GM21390 (cell line): ENCODE results near the gene LRP8.

ENCODE experiments used
- ATAC-seq: cut with Tn5 transposase; IDR thresholded peaks from one replicate; pipeline ENCODE4 v1.9.1; 2021; ENCODE audit not compliant: unreplicated experiment

LRP8 gene

DNA sequence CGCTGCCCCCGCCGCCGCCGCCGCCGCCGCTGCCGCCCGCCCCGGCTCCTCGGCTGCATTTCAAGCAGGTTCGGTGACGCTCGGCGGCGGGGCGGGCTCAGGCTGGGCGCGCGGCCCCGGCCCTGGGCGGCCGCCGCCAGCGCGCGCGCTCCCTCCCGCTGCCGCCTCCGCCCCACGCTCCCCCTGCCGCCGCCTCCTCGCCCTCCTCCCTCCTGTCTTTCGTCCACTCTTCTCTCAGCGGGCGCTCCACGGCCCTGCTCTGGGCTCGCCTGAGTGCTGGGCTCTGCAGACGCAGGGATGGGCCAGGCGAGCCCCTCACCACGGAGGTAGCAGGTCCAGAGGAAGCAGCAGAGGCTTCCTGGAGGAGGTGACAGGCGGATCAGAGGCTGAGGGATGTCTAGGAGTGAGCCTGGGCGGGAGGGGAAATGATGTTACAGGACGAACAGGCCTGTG, at the start of gene LRP8:
Gene LRP8 (minus strand): TSS at position 62 of the 453 bp plus-strand sequence. CDS start 158 bp downstream, outside the sequence.
- ATAC-seq = peak; percentile 44

DNA sequence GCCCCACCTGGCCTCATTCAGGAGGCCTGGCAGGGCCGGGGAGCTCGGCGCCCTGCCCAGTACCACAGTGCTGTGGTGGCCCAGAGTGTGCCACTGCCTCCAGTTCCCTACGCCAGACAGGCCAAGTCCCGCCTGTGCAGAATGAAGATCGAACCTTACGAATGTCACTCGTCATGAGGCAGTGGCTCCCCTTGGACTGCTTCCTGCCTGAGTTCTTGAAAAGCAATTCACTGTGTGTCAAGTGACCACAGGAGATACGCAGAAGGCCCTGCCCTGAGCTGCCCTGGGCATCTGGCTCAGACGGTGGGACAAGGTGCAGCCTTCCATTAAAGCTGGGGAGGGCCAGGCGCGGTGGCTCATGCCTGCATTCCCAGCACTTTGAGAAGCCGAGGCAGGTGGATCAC, 49.6 kb upstream of the LRP8 start:
- ATAC-seq = no peak

DNA sequence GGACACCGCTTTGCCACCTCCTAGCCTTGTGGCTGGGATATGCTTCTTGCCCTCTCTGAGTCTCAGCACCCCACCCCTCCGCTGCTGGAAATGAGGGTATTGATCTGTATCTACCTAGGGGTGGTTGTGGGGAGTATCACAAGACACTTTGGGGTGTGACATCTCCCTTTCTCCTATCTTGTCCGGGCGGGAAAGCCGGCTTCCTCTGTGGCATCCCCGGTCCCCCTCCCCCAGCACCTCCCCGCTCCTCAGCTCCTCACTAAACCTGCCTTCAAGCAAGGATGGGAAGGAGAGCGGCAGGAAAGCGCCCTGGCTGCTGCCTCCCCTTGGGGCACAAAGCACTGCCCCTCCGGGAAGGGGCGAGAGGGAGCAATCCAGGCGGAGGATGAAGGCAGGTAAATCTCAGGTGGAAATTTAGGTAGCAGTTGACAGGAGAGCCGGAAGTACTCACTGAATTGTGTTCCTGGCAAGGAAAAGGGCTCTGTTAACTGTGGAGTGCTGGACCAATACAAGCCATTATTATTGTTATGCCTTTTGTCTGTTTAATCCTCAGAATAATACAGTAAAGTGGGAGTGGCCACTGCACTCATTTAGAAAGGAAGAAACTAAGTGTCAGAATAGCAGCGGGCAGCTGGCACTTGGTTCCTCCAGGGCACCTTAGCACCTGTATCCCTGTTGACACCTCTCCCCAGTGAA, 49.0 kb upstream of the LRP8 start:
- no peak for ATAC-seq

DNA sequence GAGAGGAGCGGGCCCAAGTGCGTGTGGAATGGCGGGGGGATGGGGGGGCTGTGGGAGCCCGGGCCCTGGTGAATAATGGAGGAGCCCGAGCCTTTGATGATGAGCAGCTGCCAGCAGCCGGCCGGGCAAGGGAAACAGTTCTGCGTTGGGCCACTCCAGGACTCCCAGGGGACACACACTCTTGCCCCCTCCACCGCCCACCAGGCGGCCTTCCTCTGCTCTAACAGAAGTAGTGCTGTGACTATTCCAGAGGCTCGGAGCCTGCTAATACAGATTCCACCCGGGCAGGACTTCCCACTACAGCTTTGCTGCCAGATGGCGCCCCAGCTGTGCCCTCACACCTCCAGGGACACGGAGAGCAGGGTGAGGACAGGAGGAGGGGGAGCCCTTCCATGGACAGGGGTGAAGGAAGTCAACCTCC, 48.2 kb upstream of the LRP8 start:
- no peak for ATAC-seq

DNA sequence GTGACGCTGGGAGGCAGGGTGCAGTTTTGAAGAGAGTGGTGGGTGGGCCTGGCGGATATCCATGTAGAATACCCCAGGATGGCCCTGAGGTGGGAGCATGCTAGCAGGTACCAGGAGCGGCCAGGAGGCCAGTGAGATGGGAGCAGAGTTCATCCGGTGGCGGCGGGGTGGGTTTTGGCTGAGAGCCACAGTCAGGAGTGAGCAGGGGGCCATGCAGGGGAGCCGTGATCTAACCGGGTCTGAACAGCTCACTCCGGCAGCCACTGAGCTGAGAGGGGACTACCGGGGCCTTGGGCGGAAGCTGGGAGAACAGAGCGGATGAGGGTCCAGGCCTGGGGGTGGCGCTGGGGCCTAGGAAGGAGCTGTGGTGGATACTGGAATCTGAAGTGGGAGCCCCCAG, 47.6 kb upstream of the LRP8 start:
- ATAC-seq = no peak

DNA sequence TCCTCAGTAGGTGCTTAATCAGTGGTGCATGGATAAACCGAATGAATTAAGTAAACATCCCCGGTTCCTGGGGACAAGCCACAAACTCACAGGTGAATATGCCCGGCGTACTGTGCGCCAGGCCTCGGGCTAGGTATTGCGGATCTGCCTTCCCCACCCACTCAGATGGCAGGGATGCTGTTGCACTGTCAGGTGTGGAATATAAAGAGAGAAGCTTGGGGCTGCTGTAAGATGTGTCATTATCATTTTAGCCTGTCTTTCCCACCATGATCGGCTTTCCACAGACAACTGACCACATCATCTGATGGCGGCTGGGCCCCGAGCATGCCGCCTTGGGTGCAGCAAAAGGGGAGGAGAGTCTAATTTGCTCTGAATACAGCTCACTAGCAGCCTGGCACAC, 45.4 kb upstream of the LRP8 start:
- ATAC-seq = no peak

DNA sequence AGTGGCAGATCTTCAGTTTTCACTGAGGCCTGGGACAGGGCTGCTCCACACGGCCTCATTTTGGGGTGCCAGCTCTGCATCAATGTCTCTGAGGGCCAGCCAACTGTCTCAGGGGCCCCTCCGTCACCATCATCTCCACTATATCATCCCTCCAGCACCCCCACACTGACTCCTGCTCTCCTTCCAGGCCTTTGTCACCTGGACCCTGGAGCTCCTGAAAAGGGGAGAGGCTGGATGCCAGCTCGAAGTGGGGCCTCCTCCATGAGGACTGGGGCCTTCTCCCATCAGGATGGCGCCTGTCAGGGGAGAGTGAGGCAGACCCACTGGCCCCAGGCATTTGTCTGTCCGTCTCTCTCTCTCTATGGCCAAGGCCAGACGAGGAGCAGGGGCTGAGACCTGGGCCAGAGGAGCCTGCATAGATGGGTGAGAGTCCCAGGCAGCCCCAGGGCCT, 44.7 kb upstream of the LRP8 start:
- ATAC-seq = no peak

DNA sequence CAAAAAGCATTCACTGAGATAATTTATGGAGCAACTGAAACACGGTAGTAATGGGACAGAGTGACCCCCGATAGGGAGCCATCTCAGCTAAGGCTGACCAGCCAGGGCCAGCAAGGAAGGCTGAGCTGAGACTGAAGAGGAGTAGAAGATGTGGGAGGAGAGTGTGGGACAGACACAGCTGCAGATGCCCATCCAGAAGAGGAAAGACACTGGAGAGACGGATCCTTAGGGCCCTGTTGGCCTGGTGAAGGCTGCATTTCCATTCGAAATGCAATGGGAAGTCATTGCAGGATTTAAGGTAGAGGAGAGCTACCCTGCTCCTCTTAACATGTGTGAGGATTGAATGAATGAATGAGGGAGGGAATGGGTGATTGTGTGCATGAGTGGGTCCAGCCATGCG, 44.0 kb upstream of the LRP8 start:
- no peak for ATAC-seq

DNA sequence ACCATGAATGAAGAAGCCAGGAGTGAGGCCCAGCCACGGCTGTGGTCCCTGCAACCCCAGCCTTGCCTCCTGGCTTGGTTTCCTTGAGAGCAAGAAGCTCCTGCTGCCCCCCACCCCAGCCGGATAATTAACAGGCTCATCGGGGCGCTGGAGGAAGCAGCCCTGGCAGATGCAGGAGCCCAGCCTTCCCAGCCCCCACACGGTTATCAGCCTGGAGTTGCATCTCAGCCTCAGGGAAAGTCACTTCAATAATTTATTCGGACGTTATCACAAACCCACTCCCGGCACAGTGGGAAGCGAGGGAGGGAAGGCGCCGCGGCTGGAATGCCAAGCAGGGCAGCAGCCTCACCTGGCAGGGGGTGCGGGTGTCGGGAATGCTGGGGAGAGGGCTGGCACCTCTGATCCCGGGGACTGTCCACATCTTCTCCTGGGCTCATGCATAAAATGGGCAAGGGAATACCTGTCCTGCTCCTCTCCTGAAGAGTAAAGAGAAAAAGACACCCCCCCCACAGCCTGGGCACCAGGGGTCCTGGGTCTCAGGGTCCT, 43.3 kb upstream of the LRP8 start:
- no peak for ATAC-seq

DNA sequence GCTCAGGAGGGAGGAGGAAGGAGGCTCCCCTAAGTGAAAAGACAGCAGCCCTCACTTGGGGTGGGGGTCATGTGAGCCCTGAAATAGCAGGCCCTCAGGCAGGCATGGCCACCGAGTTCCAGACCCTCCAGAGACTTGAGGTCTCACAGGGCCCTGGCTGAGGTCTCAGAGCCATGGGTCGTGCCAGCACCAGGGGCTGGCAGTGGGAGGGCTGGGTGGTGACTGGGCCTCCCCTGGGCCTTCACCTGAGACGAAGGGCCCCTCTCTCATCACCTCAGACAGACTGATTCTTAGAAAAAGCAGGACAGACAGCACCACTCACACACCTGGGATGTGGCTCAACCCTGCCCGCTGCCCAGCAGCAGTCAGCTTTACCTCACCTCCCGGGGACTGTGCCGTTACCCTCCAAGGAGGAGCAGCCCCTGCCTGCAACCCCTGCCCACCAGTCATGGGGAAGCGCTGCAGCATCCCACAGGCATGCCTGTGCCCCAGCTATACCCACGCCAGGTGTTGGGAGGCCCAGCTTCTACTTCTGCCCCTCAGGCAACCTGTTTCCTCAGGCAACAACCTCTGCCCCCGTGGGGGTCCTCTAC, 42.6 kb upstream of the LRP8 start:
- ATAC-seq = no peak

DNA sequence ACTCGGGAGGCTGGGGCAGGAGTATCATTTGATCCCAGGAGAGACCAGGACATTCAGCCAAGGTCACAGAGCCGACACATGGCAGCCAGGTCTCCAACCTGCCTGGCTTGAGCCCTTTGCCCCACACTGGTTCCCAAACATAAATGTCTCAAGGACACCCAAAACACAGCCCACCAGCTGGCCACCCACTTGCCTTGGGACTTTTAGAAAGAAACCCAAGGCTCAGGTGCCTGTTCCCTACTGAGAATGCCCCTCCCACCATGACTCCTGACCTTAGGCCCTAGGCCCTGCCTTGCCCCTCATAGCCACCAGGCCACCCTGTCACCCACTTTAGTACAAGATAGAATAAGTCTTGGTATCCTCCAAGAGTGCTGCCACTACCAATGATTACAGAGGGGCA, 41.9 kb upstream of the LRP8 start:
- ATAC-seq = no peak

DNA sequence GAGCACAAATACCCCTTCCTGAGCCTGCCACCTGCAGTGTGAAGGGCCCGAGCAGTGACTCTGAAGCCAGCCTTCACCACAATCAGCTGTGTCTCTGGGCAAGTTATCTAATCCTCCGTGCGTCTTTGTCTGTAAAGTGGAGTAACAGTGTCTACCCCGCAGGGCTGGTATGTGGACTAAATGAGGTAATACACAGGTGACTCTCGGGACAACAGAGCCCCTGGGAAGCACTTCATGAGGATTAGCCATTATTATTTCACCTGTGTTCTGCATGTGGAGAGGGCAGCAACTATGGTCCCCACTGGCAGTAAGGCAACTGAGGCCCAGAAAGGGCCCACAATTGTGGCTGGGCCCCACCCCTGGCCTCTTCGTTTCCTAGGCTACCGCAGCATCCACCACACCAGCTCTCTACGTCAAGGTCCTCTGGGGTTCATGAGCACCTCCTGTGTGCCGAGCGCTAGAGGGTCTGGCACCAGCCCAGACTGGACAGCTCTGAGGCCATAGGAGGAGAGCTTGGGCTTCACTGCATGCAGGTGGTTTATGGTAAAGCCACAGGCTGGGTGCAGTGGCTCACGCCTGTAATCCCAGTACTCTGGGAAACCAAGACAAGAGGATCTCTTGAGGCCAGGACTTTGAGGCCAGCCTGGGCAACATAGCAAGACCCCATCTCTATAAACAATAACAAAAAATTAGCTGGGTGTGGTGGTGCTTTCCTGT, 41.3 kb upstream of the LRP8 start:
- ATAC-seq = no peak

DNA sequence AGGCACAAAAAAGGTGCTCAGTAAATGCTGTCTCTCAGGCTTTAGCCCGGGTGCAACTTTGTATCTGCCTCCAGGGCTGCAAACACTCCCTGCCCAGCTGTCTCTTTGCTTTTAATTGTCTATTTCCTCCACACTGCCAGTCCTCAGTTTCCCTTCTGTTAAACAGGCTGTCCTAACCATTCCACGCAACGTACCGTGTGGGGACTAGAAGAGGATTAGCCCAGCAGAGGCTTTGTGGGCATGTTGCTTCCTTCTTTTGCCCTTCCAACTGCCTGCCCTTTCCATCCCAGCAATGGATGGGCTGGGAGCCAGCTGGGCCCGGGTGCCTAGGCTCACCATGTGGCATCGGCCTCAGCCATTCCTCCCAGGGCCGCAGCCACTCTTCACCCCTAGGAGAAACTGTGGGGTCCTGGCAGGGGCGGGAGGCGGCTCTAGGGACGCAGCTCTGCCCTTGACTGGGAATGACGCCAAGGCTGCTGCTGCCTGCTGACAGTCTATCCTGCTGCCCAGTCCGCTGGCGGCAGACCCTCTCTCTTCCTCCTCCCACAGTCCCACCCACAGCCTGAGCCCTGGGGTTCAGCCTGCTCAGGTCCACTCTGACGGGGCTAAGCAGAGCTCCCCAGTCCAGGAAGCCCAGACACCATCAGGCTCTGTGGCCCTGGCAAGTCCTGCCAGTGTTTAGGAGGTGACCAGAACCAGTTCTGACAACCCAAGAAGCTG, 40.6 kb upstream of the LRP8 start:
- no peak for ATAC-seq

DNA sequence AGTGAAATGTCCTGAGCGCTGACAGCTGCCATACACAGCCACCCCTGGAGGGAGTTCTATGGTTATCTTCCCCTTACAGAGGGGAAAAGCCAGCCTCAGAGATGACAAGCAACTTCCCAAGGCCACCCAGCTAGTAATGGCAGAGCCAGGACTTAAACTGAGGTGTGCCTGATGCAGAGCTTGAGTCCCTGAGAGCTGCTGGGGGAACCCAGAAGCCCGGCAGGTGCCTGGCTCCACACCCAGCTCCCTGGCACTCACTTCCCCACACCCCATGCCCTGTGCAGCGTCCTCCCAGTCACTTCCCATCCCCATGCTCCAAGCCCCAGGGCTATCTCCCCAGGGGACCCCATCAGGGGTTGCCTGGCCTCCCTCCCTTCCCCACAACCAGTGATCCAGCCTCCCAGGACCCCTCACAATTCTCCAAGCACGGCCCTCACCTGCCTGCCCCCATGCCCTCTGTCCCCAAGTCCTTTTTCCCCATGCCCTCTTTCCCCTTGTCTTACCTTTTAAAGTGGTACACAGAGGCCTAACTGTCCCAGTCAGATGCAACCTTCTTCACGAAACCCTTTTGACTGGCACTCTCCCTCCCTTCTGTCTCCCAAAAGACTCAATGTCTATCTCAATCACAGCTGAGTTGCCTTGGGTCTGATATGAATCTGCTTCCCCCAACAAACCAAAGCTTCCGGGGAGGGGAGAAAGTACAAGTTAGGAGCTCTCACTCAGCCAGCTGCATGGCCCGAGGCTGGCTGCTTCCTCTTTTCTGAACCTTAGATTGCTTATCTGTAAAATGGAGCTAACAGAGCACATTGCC, 39.8 kb upstream of the LRP8 start:
- ATAC-seq = peak; percentile 91

DNA sequence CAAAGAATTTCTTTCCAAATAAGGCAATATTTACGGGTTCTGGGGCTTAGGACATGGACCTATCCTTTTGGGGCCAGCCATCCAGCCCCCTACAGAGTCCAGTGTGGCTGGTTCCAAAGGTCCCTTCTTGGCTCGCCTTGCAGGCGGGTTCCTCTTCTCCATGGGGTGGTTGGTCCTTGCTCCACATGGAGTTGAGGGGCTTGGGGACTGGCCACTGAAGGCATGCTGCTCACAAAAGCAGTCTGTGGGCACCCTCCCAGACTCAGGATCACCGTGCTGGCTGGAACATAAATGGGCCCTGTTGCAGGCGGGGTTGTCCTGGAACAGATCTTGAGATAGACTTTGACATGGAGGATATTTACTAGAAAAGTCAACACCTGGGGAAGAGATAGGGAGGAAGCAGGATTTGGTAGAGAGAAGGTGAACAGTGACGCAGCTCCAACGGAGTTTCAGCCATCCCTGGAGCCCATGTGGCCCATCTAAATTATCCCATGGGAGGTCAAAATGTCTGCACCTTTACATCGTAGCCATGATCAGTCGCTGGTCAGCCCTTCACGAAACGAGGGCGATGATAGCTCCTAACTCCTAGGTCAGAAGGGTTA, 39.1 kb upstream of the LRP8 start:
- no peak for ATAC-seq

DNA sequence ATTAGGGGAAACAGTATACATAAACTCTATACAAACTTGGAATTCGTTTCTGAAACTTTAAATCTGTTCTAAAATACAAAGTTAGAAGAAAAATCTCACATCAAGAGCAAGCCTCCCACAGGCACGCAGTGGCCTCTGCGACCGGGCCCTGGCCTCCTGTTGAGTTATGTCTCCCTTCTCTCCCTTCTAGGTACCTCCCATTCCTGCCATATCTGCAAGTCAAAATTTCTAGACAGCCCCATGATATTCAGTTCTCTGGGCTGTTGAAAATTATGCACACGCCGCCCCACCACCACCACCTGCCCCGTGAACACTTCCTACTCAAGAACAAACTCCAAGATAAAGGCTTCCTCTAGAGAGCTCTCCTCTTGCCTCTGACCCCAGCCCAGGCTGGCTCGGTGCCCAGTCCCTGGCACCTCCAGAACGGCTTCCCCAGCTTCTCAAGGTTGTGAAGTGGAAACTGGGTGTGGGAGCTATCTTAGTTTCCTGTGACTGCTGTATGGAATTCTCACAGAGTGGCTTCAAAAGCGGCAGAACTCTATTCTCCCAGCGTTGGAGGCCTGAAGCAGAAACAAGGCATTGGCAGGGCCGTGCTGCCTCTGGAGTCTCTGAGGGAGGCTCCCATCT, 37.7 kb upstream of the LRP8 start:
- ATAC-seq = no peak

DNA sequence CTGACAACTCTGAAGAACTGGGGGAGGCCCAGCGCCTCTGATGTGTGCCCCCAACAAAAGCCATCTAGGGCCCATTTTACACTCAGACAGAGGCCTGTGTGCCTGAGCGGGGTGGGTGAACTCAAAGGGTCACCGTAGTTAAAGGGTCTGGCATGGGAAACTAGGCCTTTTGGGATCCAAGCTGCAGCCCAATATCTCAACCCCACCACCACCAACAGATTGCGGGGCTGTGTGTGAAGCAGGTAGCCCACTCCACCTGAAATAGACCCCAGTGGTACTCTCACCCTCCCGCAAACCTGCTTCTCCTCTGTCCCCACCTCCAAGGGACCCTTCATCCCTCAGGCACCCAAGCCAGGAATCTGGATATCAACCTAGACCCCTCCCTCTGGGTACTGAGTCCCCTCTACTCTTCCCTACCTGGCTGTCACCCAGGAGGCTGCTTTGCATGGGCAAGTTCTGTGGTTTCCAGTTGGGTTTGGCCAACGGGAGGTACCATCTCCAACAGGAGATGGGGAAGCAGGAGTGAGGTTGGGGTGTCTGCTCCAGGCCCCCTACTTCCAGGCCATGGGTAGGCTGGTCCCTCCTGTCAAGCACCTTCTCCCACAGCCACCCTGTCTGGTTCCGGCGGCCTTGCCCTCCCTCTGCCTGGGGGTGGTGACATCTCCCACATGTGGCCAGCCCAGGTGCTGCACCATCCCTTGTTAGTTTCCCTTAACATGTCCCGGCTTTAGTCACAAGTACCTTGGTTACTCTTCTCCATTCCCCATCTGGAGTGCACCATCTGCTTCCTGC, 35.2 kb upstream of the LRP8 start:
- no peak for ATAC-seq

DNA sequence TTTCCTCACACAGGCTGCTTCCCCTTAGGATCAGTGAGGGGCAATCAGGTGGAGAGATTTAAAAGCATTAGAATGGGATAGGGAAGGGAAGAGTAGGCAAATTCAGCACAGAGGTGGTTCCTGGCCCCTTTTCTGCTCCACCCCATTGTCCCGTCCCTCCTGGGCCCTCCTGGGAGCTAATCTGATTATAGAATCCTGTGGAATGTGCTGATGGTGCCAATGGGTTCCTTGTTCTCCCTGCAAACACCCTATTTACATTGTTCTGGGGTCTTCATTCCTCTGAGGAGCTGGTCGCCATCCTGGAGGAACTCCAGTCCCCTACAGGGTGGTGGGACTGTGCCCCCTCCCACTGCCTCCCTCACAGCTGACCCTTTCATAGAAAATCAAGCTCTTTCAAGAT, 34.4 kb upstream of the LRP8 start:
- ATAC-seq = no peak

DNA sequence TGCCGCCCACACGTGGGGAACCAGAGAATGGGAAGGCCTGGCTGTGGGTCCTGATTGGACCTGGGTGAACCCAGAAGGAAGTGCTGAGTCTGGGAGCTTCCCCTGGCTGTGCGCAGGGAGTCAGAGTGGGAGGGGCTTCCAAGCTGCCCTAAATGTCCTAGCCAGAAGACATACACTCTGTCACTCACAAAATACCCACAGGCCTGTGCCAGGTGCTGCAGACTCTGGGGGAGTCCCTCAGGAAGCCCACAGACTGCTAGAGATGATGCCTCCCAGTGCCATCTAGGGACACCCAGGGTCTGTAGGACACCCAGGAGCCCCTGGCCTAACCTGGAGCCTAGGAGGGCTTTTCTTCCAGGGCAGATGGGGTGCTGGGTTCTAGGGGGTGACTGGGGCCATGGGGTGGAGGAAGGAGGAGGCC, 33.7 kb upstream of the LRP8 start:
- ATAC-seq = no peak
